Rectal smooth muscle tissue (tissue), 1 donor: ENCODE data around the gene MZT2B.
"Not testable (repeated sequence)": the region's sequence is repeated elsewhere in the genome, so short reads cannot be mapped to it uniquely, and the experiment has no call there.

Experiments
- H3K27ac ChIP-seq: one replicate; pipeline ENCODE4 v1.7.0; 2013; ENCODE audit warnings: low read depth, low read length, inconsistent platforms
- H3K27me3 ChIP-seq: one replicate; pipeline ENCODE4 v1.7.0; 2013; ENCODE audit warnings: low read length; ENCODE audit not compliant: control insufficient read depth, insufficient read depth
- H3K36me3 ChIP-seq: one replicate; pipeline ENCODE4 v1.7.0; 2013; ENCODE audit warnings: low read length; ENCODE audit not compliant: control insufficient read depth, insufficient read depth
- H3K4me1 ChIP-seq: one replicate; pipeline ENCODE4 v1.7.0; 2013; ENCODE audit warnings: low read length; ENCODE audit not compliant: control insufficient read depth, insufficient read depth
- H3K4me3 ChIP-seq: one replicate; pipeline ENCODE4 v1.7.0; 2013; ENCODE audit warnings: low read length
- H3K9ac ChIP-seq: one replicate; pipeline ENCODE4 v1.7.0; 2013; ENCODE audit warnings: low read length

The MZT2B gene

GRCh38 chr2:130181880-130182682 is at the start of gene MZT2B:
TSS of gene MZT2B (plus strand) at chr2:130182262. CDS start at chr2:130182283, 21 bp downstream.
- H3K4me1 ChIP-seq, H3K36me3 ChIP-seq, H3K27me3 ChIP-seq: not testable (repeated sequence)
- H3K27ac ChIP-seq = peak within 1 kb of the TSS; percentile 91
- peak within 1 kb of the TSS; percentile 86 for H3K9ac ChIP-seq
- peak within 1 kb of the TSS; percentile 99 for H3K4me3 ChIP-seq

GRCh38 chr2:130135692-130136541 is 46.1 kb upstream of the MZT2B start:
- Histone ChIP-seq H3K9ac (no peak overlapping the region), H3K27me3 (no peaks in the 10 kb centered on the region), H3K36me3 (no peaks in the 10 kb centered on the region), H3K4me3 (no peak overlapping the region), H3K4me1 (no peaks in the 10 kb centered on the region), H3K27ac (no peak overlapping the region)

GRCh38 chr2:130136546-130136945 is 45.5 kb upstream of the MZT2B start:
- H3K27ac ChIP-seq, H3K36me3 ChIP-seq, H3K4me1 ChIP-seq, H3K9ac ChIP-seq, H3K4me3 ChIP-seq, H3K27me3 ChIP-seq: not testable (repeated sequence)

- not testable (repeated sequence) for H3K36me3 ChIP-seq, H3K4me1 ChIP-seq, H3K9ac ChIP-seq, H3K27me3 ChIP-seq, H3K27ac ChIP-seq, H3K4me3 ChIP-seq
Measured at GRCh38 chr2:130137118-130137517, 44.9 kb upstream of the MZT2B start.

- not testable (repeated sequence) for H3K27ac ChIP-seq, H3K9ac ChIP-seq, H3K36me3 ChIP-seq, H3K27me3 ChIP-seq, H3K4me3 ChIP-seq, H3K4me1 ChIP-seq
Measured at GRCh38 chr2:130138326-130138725, 43.7 kb upstream of the MZT2B start.

GRCh38 chr2:130138841-130139251 is 43.2 kb upstream of the MZT2B start:
- H3K4me3 ChIP-seq = not testable (repeated sequence)

GRCh38 chr2:130139331-130140280 is 42.5 kb upstream of the MZT2B start:
- H3K36me3 ChIP-seq, H3K27me3 ChIP-seq, H3K27ac ChIP-seq, H3K9ac ChIP-seq, H3K4me3 ChIP-seq, H3K4me1 ChIP-seq: not testable (repeated sequence)

More at GRCh38 chr2:130138841-130139251, 43.2 kb upstream of the MZT2B start:
- H3K36me3 ChIP-seq, H3K4me1 ChIP-seq, H3K9ac ChIP-seq, H3K27me3 ChIP-seq, H3K27ac ChIP-seq: not testable (repeated sequence)

GRCh38 chr2:130140516-130140915 is 41.5 kb upstream of the MZT2B start:
- H3K27ac ChIP-seq, H3K9ac ChIP-seq, H3K4me1 ChIP-seq, H3K36me3 ChIP-seq, H3K27me3 ChIP-seq, H3K4me3 ChIP-seq: not testable (repeated sequence)

GRCh38 chr2:130141002-130141401 is 41.1 kb upstream of the MZT2B start:
- not testable (repeated sequence) for H3K27ac ChIP-seq, H3K4me1 ChIP-seq, H3K9ac ChIP-seq, H3K27me3 ChIP-seq, H3K4me3 ChIP-seq, H3K36me3 ChIP-seq

GRCh38 chr2:130141645-130142370 is 40.3 kb upstream of the MZT2B start:
- H3K36me3 ChIP-seq, H3K27ac ChIP-seq, H3K27me3 ChIP-seq, H3K9ac ChIP-seq, H3K4me3 ChIP-seq, H3K4me1 ChIP-seq: not testable (repeated sequence)

- H3K27me3 ChIP-seq, H3K9ac ChIP-seq, H3K36me3 ChIP-seq, H3K4me3 ChIP-seq, H3K4me1 ChIP-seq, H3K27ac ChIP-seq: not testable (repeated sequence)
Measured at GRCh38 chr2:130142396-130143265, 39.4 kb upstream of the MZT2B start.
